SK-N-SH treated with all-trans-retinoic acid at 6 μM for 48 hours (cell line): ENCODE data around the gene NEK7.

Experiments used
- ATAC-seq: fragments of 200-7000 bp; cut with Tn5 transposase; 3 replicates; pipeline ENCODE4 v1.9.1; 2020; ENCODE audit warnings: mild to moderate bottlenecking, moderate library complexity
- ARNTL ChIP-seq: fragments of 450-650 bp; formaldehyde crosslinking; IDR thresholded peaks from 2 replicates; pipeline ENCODE4 v1.5.0; 2020; ENCODE audit warnings: low read depth, mild to moderate bottlenecking, moderate library complexity, borderline replicate concordance
- BACH2 ChIP-seq: fragments of 250-450 bp; sonication (Bioruptor Pico); IDR thresholded peaks from 2 replicates; pipeline ENCODE4 v1.9.0; 2021; ENCODE audit warnings: mild to moderate bottlenecking, borderline replicate concordance
- CSDC2 ChIP-seq: fragments of 250-450 bp; sonication (Bioruptor Pico); IDR thresholded peaks from 2 replicates; pipeline ENCODE4 v1.5.0; 2020; ENCODE audit warnings: mild to moderate bottlenecking, moderate library complexity
- ESRRG ChIP-seq: fragments of 250-450 bp; sonication (Bioruptor Pico); IDR thresholded peaks from 2 replicates; pipeline ENCODE4 v1.6.1; 2021; ENCODE audit warnings: mild to moderate bottlenecking
- GLIS3 ChIP-seq: fragments of 250-450 bp; sonication (Bioruptor Pico); IDR thresholded peaks from 2 replicates; pipeline ENCODE4 v1.5.0; 2020; ENCODE audit warnings: mild to moderate bottlenecking, moderate library complexity
- ISL1 ChIP-seq: fragments of 250-450 bp; sonication (Bioruptor Pico); IDR thresholded peaks from 2 replicates; pipeline ENCODE4 v2.1.2; 2022; ENCODE audit warnings: mild to moderate bottlenecking, moderate library complexity
- OSR1 ChIP-seq: fragments of 250-450 bp; sonication (Bioruptor Pico); IDR thresholded peaks from 2 replicates; pipeline ENCODE4 v1.8.0; 2022; ENCODE audit warnings: moderate library complexity, mild to moderate bottlenecking, inconsistent platforms
- PPARA ChIP-seq: fragments of 250-450 bp; sonication (Bioruptor Pico); IDR thresholded peaks from 2 replicates; pipeline ENCODE4 v1.5.0; 2020; ENCODE audit warnings: mild to moderate bottlenecking, borderline replicate concordance
- RARB ChIP-seq: fragments of 250-450 bp; sonication (Bioruptor Pico); IDR thresholded peaks from 2 replicates; pipeline ENCODE4 v1.8.0; 2021; ENCODE audit warnings: mild to moderate bottlenecking, moderate library complexity
- SNAI2 ChIP-seq: fragments of 250-450 bp; sonication (Bioruptor Pico); IDR thresholded peaks from 2 replicates; pipeline ENCODE4 v1.5.0; 2020; ENCODE audit warnings: mild to moderate bottlenecking, moderate library complexity
- TCF4 ChIP-seq: fragments of 250-450 bp; sonication (Bioruptor Pico); IDR thresholded peaks from 2 replicates; pipeline ENCODE4 v1.8.0; 2021; ENCODE audit warnings: mild to moderate bottlenecking, moderate library complexity, borderline replicate concordance
- TOX ChIP-seq: fragments of 250-450 bp; sonication (Bioruptor Pico); IDR thresholded peaks from 2 replicates; pipeline ENCODE4 v1.8.0; 2021; ENCODE audit warnings: mild to moderate bottlenecking, moderate library complexity, borderline replicate concordance
- ZC3H10 ChIP-seq: fragments of 250-450 bp; sonication (Bioruptor Pico); IDR thresholded peaks from 2 replicates; pipeline ENCODE4 v1.5.1; 2021; ENCODE audit warnings: mild to moderate bottlenecking, moderate library complexity
- ZFP3 ChIP-seq: fragments of 250-450 bp; sonication (Bioruptor Pico); IDR thresholded peaks from 2 replicates; pipeline ENCODE4 v1.5.0; 2020; ENCODE audit warnings: mild to moderate bottlenecking, moderate library complexity
- ZFP30 ChIP-seq: fragments of 450-650 bp; formaldehyde crosslinking; IDR thresholded peaks from 2 replicates; pipeline ENCODE4 v1.5.0; 2022; ENCODE audit warnings: mild to moderate bottlenecking, moderate library complexity
- ZNF565 ChIP-seq: fragments of 450-650 bp; formaldehyde crosslinking; conservative IDR thresholded peaks from 2 replicates; pipeline ENCODE4 v1.5.0; 2020; ENCODE audit warnings: low read depth, mild to moderate bottlenecking, moderate library complexity
- ZNF70 ChIP-seq: fragments of 450-650 bp; formaldehyde crosslinking; IDR thresholded peaks from 2 replicates; pipeline ENCODE4 v1.5.0; 2020; ENCODE audit warnings: mild to moderate bottlenecking, moderate library complexity
- ZNF8 ChIP-seq: fragments of 450-650 bp; formaldehyde crosslinking; IDR thresholded peaks from 2 replicates; pipeline ENCODE4 v1.5.0; 2020; ENCODE audit warnings: mild to moderate bottlenecking, moderate library complexity
- TF ChIP-seq, protein P1 (sequence below): fragments of 250-450 bp; sonication (Bioruptor Pico); IDR thresholded peaks from 2 replicates; pipeline ENCODE4 v1.8.0; 2020; ENCODE audit warnings: mild to moderate bottlenecking, moderate library complexity, borderline replicate concordance
- TF ChIP-seq, protein P2 (sequence below): fragments of 250-450 bp; sonication (Bioruptor Pico); IDR thresholded peaks from 2 replicates; pipeline ENCODE4 v1.5.1; 2021; ENCODE audit warnings: mild to moderate bottlenecking, moderate library complexity
- TF ChIP-seq, protein P3 (sequence below): fragments of 250-450 bp; sonication (Bioruptor Pico); IDR thresholded peaks from 2 replicates; pipeline ENCODE4 v1.8.0; 2021; ENCODE audit warnings: low read depth, mild to moderate bottlenecking, moderate library complexity, borderline replicate concordance
- TF ChIP-seq, protein P4 (sequence below): fragments of 250-450 bp; sonication (Bioruptor Pico); IDR thresholded peaks from 2 replicates; pipeline ENCODE4 v1.5.0; 2020; ENCODE audit warnings: mild to moderate bottlenecking, moderate library complexity
- TF ChIP-seq, protein P5 (sequence below): fragments of 250-450 bp; sonication (Bioruptor Pico); IDR thresholded peaks from 2 replicates; pipeline ENCODE4 v1.5.1; 2020; ENCODE audit warnings: low read depth, mild to moderate bottlenecking, moderate library complexity

NEK7 gene

DNA sequence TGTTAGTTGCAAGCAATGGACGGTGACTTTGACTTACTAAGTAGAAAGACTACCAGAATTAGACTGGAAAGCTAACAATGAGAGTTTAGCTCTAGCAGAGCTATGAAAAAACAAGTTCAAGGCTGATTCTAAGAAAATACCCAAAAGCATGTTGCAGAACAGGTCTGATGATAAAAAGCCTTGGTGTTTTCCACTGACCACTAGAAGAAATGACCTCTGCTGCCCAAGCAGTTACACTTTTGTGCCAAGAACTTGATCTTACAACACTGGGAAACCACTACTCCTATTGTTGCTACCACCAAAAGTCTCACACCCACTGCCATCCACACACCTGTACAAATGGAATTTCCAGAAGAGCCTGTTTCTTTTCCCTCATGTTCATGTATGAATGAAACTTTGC is 21.4 kb upstream of the NEK7 start:
- no peak for TF ChIP-seq ZNF70 (CRISPR knock-in tag)
- TF ChIP-seq RARB, result no peak
- no peak for TF ChIP-seq ZNF565 (CRISPR knock-in tag)
- TF ChIP-seq SNAI2 (CRISPR knock-in tag), result no peak
- TF ChIP-seq, protein P1, sequence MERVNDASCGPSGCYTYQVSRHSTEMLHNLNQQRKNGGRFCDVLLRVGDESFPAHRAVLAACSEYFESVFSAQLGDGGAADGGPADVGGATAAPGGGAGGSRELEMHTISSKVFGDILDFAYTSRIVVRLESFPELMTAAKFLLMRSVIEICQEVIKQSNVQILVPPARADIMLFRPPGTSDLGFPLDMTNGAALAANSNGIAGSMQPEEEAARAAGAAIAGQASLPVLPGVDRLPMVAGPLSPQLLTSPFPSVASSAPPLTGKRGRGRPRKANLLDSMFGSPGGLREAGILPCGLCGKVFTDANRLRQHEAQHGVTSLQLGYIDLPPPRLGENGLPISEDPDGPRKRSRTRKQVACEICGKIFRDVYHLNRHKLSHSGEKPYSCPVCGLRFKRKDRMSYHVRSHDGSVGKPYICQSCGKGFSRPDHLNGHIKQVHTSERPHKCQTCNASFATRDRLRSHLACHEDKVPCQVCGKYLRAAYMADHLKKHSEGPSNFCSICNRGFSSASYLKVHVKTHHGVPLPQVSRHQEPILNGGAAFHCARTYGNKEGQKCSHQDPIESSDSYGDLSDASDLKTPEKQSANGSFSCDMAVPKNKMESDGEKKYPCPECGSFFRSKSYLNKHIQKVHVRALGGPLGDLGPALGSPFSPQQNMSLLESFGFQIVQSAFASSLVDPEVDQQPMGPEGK, result no peak
- TF ChIP-seq, protein P2, sequence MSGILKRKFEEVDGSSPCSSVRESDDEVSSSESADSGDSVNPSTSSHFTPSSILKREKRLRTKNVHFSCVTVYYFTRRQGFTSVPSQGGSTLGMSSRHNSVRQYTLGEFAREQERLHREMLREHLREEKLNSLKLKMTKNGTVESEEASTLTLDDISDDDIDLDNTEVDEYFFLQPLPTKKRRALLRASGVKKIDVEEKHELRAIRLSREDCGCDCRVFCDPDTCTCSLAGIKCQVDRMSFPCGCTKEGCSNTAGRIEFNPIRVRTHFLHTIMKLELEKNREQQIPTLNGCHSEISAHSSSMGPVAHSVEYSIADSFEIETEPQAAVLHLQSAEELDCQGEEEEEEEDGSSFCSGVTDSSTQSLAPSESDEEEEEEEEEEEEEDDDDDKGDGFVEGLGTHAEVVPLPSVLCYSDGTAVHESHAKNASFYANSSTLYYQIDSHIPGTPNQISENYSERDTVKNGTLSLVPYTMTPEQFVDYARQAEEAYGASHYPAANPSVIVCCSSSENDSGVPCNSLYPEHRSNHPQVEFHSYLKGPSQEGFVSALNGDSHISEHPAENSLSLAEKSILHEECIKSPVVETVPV, result no peak
- no peak for TF ChIP-seq BACH2 (CRISPR knock-in tag)
- TF ChIP-seq PPARA (CRISPR knock-in tag), result no peak
- no peak for TF ChIP-seq CSDC2
- TF ChIP-seq, protein P3, sequence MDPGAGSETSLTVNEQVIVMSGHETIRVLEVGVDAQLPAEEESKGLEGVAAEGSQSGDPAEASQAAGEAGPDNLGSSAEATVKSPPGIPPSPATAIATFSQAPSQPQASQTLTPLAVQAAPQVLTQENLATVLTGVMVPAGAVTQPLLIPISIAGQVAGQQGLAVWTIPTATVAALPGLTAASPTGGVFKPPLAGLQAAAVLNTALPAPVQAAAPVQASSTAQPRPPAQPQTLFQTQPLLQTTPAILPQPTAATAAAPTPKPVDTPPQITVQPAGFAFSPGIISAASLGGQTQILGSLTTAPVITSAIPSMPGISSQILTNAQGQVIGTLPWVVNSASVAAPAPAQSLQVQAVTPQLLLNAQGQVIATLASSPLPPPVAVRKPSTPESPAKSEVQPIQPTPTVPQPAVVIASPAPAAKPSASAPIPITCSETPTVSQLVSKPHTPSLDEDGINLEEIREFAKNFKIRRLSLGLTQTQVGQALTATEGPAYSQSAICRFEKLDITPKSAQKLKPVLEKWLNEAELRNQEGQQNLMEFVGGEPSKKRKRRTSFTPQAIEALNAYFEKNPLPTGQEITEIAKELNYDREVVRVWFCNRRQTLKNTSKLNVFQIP (CRISPR knock-in tag), result no peak
- no peak for TF ChIP-seq ISL1 (CRISPR knock-in tag)
- TF ChIP-seq GLIS3 (CRISPR knock-in tag), result no peak
- TF ChIP-seq ZFP30 (CRISPR knock-in tag), result no peak
- TF ChIP-seq ZFP3, result no peak
- no peak for ATAC-seq

DNA sequence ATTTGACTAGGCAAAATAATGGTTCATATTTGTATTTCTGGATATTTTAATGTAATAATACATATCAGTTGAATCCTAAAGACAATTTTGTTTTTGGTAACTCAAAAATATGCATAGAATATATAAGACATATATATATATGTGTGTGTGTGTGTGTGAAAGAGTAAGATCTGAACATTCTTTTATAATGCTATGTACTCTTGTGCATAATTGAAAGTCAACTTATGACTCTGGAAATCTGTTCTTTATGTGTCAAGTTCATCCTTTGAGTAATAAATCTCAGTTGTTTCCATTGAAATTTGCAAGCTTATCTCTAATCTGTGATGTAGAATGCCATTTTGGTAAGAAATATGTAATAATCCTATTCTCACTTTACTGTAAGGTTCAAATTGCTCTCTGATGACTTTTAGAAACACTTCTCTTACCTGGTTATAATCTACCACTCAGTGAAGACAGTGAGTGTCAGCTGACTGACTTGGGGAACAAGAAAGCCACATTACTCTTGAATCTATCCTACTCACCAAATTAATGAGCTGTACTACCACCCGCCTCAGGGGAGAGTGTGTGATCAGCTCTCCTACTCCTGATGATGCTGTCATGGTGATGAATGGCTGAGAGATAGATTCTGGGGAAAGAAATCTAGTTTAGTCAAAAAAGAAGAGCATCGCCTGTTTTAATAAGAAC is 15.0 kb upstream of the NEK7 start:
- no peak for ATAC-seq
- TF ChIP-seq, protein P1, result no peak
- no peak for TF ChIP-seq BACH2 (CRISPR knock-in tag)
- TF ChIP-seq, protein P4, sequence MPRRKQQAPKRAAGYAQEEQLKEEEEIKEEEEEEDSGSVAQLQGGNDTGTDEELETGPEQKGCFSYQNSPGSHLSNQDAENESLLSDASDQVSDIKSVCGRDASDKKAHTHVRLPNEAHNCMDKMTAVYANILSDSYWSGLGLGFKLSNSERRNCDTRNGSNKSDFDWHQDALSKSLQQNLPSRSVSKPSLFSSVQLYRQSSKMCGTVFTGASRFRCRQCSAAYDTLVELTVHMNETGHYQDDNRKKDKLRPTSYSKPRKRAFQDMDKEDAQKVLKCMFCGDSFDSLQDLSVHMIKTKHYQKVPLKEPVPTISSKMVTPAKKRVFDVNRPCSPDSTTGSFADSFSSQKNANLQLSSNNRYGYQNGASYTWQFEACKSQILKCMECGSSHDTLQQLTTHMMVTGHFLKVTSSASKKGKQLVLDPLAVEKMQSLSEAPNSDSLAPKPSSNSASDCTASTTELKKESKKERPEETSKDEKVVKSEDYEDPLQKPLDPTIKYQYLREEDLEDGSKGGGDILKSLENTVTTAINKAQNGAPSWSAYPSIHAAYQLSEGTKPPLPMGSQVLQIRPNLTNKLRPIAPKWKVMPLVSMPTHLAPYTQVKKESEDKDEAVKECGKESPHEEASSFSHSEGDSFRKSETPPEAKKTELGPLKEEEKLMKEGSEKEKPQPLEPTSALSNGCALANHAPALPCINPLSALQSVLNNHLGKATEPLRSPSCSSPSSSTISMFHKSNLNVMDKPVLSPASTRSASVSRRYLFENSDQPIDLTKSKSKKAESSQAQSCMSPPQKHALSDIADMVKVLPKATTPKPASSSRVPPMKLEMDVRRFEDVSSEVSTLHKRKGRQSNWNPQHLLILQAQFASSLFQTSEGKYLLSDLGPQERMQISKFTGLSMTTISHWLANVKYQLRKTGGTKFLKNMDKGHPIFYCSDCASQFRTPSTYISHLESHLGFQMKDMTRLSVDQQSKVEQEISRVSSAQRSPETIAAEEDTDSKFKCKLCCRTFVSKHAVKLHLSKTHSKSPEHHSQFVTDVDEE (CRISPR knock-in tag), result no peak
- no peak for TF ChIP-seq ZFP30 (CRISPR knock-in tag)
- TF ChIP-seq, protein P3 (CRISPR knock-in tag), result no peak
- TF ChIP-seq ZNF565 (CRISPR knock-in tag), result no peak
- no peak for TF ChIP-seq SNAI2 (CRISPR knock-in tag)
- no peak for TF ChIP-seq ZNF70 (CRISPR knock-in tag)
- TF ChIP-seq OSR1 (CRISPR knock-in tag), result no peak
- TF ChIP-seq PPARA (CRISPR knock-in tag), result no peak
- TF ChIP-seq ARNTL (CRISPR knock-in tag), result no peak
- TF ChIP-seq ZC3H10, result no peak
- TF ChIP-seq ZNF8 (CRISPR knock-in tag), result no peak
- TF ChIP-seq TOX, result no peak
- TF ChIP-seq ISL1 (CRISPR knock-in tag), result no peak
- TF ChIP-seq, protein P5, sequence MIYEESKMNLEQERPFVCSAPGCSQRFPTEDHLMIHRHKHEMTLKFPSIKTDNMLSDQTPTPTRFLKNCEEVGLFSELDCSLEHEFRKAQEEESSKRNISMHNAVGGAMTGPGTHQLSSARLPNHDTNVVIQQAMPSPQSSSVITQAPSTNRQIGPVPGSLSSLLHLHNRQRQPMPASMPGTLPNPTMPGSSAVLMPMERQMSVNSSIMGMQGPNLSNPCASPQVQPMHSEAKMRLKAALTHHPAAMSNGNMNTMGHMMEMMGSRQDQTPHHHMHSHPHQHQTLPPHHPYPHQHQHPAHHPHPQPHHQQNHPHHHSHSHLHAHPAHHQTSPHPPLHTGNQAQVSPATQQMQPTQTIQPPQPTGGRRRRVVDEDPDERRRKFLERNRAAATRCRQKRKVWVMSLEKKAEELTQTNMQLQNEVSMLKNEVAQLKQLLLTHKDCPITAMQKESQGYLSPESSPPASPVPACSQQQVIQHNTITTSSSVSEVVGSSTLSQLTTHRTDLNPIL (CRISPR knock-in tag), result no peak
- TF ChIP-seq ZFP3, result no peak
- no peak for TF ChIP-seq ESRRG (CRISPR knock-in tag)
- no peak for TF ChIP-seq TCF4
